Right cardiac atrium (tissue), 5 donors: ENCODE data around the gene EFHC2. TPM values are rescaled to one million over a fixed set of nuclear protein-coding genes. Genes with fewer than 3 reads are reported as not detected.

ENCODE experiments used
- ATAC-seq, 2 donors: fragments of 200-7000 bp; cut with Tn5 transposase; one replicate each; pipeline versions ENCODE4 v1.8.0 to v1.9.1; 2020; ENCODE audit warnings: moderate library complexity in 2 of 2, mild to moderate bottlenecking in 1 of 2
- DNase-seq, 3 donors: peaks; one replicate each; pipeline ENCODE4 v3.0.0-alpha.2; 2020
- H3K27ac ChIP-seq: one replicate; pipeline ENCODE4 v1.5.1; 2013; ENCODE audit warnings: mild to moderate bottlenecking, low read length, control low read depth, moderate library complexity
- H3K27me3 ChIP-seq: one replicate; pipeline ENCODE4 v1.6.1; 2013; ENCODE audit not compliant: control insufficient read depth, insufficient read depth
- H3K4me1 ChIP-seq: one replicate; pipeline ENCODE4 v1.6.1; 2013; ENCODE audit warnings: low read length; ENCODE audit not compliant: control insufficient read depth, insufficient read depth
- H3K4me3 ChIP-seq: one replicate; pipeline ENCODE4 v1.5.1; 2013; ENCODE audit warnings: low read length, control low read depth
- H3K9me3 ChIP-seq: one replicate; pipeline ENCODE4 v1.6.1; 2013; ENCODE audit warnings: low read length; ENCODE audit not compliant: control insufficient read depth
- WGBS: extraction: QIAGEN DNeasy Blood & Tissue Kit; methylation state at CpG from one replicate; pipeline ENCODE4 v1.1.7; 2013; 5-methylcytosine and 5-hydroxymethylcytosine counted together
- intact Hi-C, 4 donors: fragments of 100-400 bp; cut with DNase I; formaldehyde crosslinking; loops; one replicate each; pipeline versions ENCODE4 v1.11.0 to v1.14.0; 2022 to 2023
- polyA plus RNA-seq: library from polyadenylated mRNA; stranded (reverse); fragments of 200-250 nt; gene quantifications from one replicate; pipeline ENCODE4 v1.2.3, GENCODE V29; 2013
- total RNA-seq, 4 donors: library from RNA; stranded (reverse); fragmentation: NEBNext Ultra II Directional; extraction: Animal tissue kit (Norgen Biotek cat#: 25700); gene quantifications; one replicate each; pipeline ENCODE4 v1.2.1, GENCODE V29; 2021
- donor health status: healthy with polysubstance abuse.
- donor health status: DM: no; HTN: yes; CAD: no.
- donor health status: DM: no; HTN: no; CAD: no.
- donor health status: DM: no; HTN: yes; CAD: no; lungs with severe emphysema.
- donor health status: DM: yes; HTN: yes; CAD: no.

EFHC2 gene
- total and polyA plus RNA-seq, 5 donors, result 4.7 to 9.5 (median 6.6) TPM

- WGBS, result 50% methylated on average over 1 of the region's 1 CpG
- no peak for DNase-seq
These were observed 190.6 kb downstream of the EFHC2 start for GRCh38 chrX:44152852-44153251.

GRCh38 chrX:44147130-44147529 lies 196.3 kb downstream of the EFHC2 start:
- Histone ChIP-seq H3K4me3 (no peak overlapping the region), H3K4me1 (no peaks in the 10 kb centered on the region), H3K27ac (no peak overlapping the region), H3K27me3 (no peaks in the 10 kb centered on the region), H3K9me3 (no peaks in the 10 kb centered on the region)
- 79% methylated on average over 3 of the region's 3 CpGs for WGBS
- no peak for ATAC-seq
- intact Hi-C loops, result no loop called here
- DNase-seq, result no peak

More at GRCh38 chrX:44152852-44153251, 190.6 kb downstream of the EFHC2 start:
- no peak for ATAC-seq
- Histone ChIP-seq H3K4me1 (no peaks in the 10 kb centered on the region), H3K27ac (no peak overlapping the region), H3K4me3 (no peak overlapping the region), H3K27me3 (no peaks in the 10 kb centered on the region), H3K9me3 (no peaks in the 10 kb centered on the region)
- intact Hi-C loops, result no loop called here

GRCh38 chrX:44144177-44144945 lies 199.1 kb downstream of the EFHC2 start:
- Histone ChIP-seq H3K27me3 (no peaks in the 10 kb centered on the region), H3K27ac (no peak overlapping the region), H3K9me3 (no peaks in the 10 kb centered on the region), H3K4me1 (no peaks in the 10 kb centered on the region), H3K4me3 (no peak overlapping the region)
- 62% methylated on average over 8 of the region's 8 CpGs for WGBS
- DNase-seq (no peak), ATAC-seq (no peak)
- intact Hi-C loops, result no loop called here

GRCh38 chrX:44143061-44143602 lies 200.3 kb downstream of the EFHC2 start:
- Histone ChIP-seq H3K27ac (no peak overlapping the region), H3K4me3 (no peak overlapping the region), H3K9me3 (no peaks in the 10 kb centered on the region), H3K27me3 (no peaks in the 10 kb centered on the region), H3K4me1 (no peaks in the 10 kb centered on the region)
- DNase-seq (no peak), ATAC-seq (no peak)
- intact Hi-C loops, result no loop called here
- WGBS, result 91% methylated on average over 3 of the region's 3 CpGs

GRCh38 chrX:44130189-44130588 lies 213.3 kb downstream of the EFHC2 start:
- intact Hi-C loops, result no loop called here
- ATAC-seq (no peak), DNase-seq (no peak)
- Histone ChIP-seq H3K4me3 (no peak overlapping the region), H3K27me3 (no peaks in the 10 kb centered on the region), H3K9me3 (no peaks in the 10 kb centered on the region), H3K27ac (no peak overlapping the region), H3K4me1 (no peaks in the 10 kb centered on the region)
- WGBS, result 83% methylated on average over 2 of the region's 2 CpGs

GRCh38 chrX:44113337-44113736 lies 230.1 kb downstream of the EFHC2 start:
- 100% methylated on average over 2 of the region's 2 CpGs for WGBS
- intact Hi-C loops, result no loop called here
- H3K4me1 ChIP-seq, result no peaks in the 10 kb centered on the region
- no peak overlapping the region for H3K27ac ChIP-seq
- H3K27me3 ChIP-seq, result no peaks in the 10 kb centered on the region
- H3K9me3 ChIP-seq, result no peaks in the 10 kb centered on the region
- no peak for ATAC-seq
- no peak overlapping the region for H3K4me3 ChIP-seq
- no peak for DNase-seq

- H3K4me3 ChIP-seq, result no peak overlapping the region
These were observed 236.6 kb downstream of the EFHC2 start for GRCh38 chrX:44106864-44107263.

GRCh38 chrX:44105228-44105913 lies 238.1 kb downstream of the EFHC2 start:
- ATAC-seq, result no peak
- H3K4me3 ChIP-seq, result no peak overlapping the region
- H3K27me3 ChIP-seq, result no peaks in the 10 kb centered on the region
- DNase-seq, result no peak
- WGBS, result 60% methylated on average over 12 of the region's 12 CpGs
- intact Hi-C loops, result loop anchor here in 1 of 4 donors (5.0 kb wide), 1 partner anchor 342 kb away; no protein-coding TSS in a partner anchor
- no peaks in the 10 kb centered on the region for H3K4me1 ChIP-seq
- H3K9me3 ChIP-seq, result no peaks in the 10 kb centered on the region
- H3K27ac ChIP-seq, result no peak overlapping the region

More at GRCh38 chrX:44106864-44107263, 236.6 kb downstream of the EFHC2 start:
- H3K4me1 ChIP-seq, result no peaks in the 10 kb centered on the region
- no peaks in the 10 kb centered on the region for H3K9me3 ChIP-seq
- no peak overlapping the region for H3K27ac ChIP-seq
- H3K27me3 ChIP-seq, result no peaks in the 10 kb centered on the region
- intact Hi-C loops, result loop anchor here in 1 of 4 donors (5.0 kb wide), 1 partner anchor 340 kb away; no protein-coding TSS in a partner anchor
- DNase-seq, result no peak
- no peak for ATAC-seq
- WGBS, result 60% methylated on average over 2 of the region's 2 CpGs

GRCh38 chrX:44104699-44105098 lies 238.8 kb downstream of the EFHC2 start:
- DNase-seq (no peak), ATAC-seq (no peak)
- Histone ChIP-seq H3K9me3 (no peaks in the 10 kb centered on the region), H3K27ac (no peak overlapping the region), H3K4me3 (no peak overlapping the region), H3K4me1 (no peaks in the 10 kb centered on the region), H3K27me3 (no peaks in the 10 kb centered on the region)
- intact Hi-C loops, result loop anchor here in 1 of 4 donors (5.0 kb wide), 1 partner anchor 343 kb away; no protein-coding TSS in a partner anchor
- WGBS, result 74% methylated on average over 3 of the region's 3 CpGs

- Histone ChIP-seq H3K4me1 (no peaks in the 10 kb centered on the region), H3K27me3 (no peaks in the 10 kb centered on the region), H3K27ac (no peak overlapping the region), H3K4me3 (no peak overlapping the region), H3K9me3 (no peaks in the 10 kb centered on the region)
- ATAC-seq (no peak), DNase-seq (no peak)
- intact Hi-C loops, result no loop called here
- 74% methylated on average over 3 of the region's 3 CpGs for WGBS
These were observed 242.2 kb downstream of the EFHC2 start for GRCh38 chrX:44101281-44101680.

GRCh38 chrX:44099366-44099765 lies 244.1 kb downstream of the EFHC2 start:
- Histone ChIP-seq H3K27ac (no peak overlapping the region), H3K9me3 (no peaks in the 10 kb centered on the region), H3K4me1 (no peaks in the 10 kb centered on the region), H3K27me3 (no peaks in the 10 kb centered on the region), H3K4me3 (no peak overlapping the region)
- WGBS, result 75% methylated on average over 2 of the region's 2 CpGs
- ATAC-seq (no peak), DNase-seq (no peak)
- intact Hi-C loops, result no loop called here
